Neural cell (in vitro differentiated cells): ENCODE measurements around the gene NELL2.

Experiments used
- CTCF ChIP-seq: fragments of 450-650 bp; IDR thresholded peaks from 2 replicates; pipeline ENCODE4 v1.5.1; 2014; ENCODE audit warnings: antibody characterized with exemption, mild to moderate bottlenecking, moderate library complexity; ENCODE audit not compliant: poor library complexity, severe bottlenecking
- EP300 ChIP-seq: fragments of 450-650 bp; conservative IDR thresholded peaks from 2 replicates; pipeline ENCODE4 v1.6.1; 2014; ENCODE audit warnings: antibody characterized with exemption, mild to moderate bottlenecking, moderate library complexity; ENCODE audit not compliant: poor library complexity, severe bottlenecking
- EZH2 ChIP-seq: fragments of 200-600, 300-800 bp; shearing (Covaris generic), sonication (generic); IDR thresholded peaks from 2 replicates; pipeline ENCODE4 v1.6.1; 2014; ENCODE audit warnings: antibody characterized with exemption, low read length, borderline replicate concordance, mild to moderate bottlenecking; ENCODE audit not compliant: insufficient read depth, poor library complexity, severe bottlenecking
- MXI1 ChIP-seq: fragments of 450-650 bp; conservative IDR thresholded peaks from 2 replicates; pipeline ENCODE4 v1.6.1; 2014; ENCODE audit warnings: antibody characterized with exemption, mild to moderate bottlenecking; ENCODE audit not compliant: poor library complexity, severe bottlenecking
- POLR2AphosphoS5 ChIP-seq: IDR thresholded peaks from 2 replicates; pipeline ENCODE4 v1.6.1; 2012
- REST ChIP-seq: IDR thresholded peaks from 2 replicates; pipeline ENCODE4 v1.6.1; 2012; ENCODE audit warnings: borderline replicate concordance
- SMC3 ChIP-seq: fragments of 450-650 bp; conservative IDR thresholded peaks from 2 replicates; pipeline ENCODE4 v1.6.1; 2014; ENCODE audit warnings: antibody characterized with exemption, mild to moderate bottlenecking, moderate library complexity; ENCODE audit not compliant: poor library complexity

GRCh38 chr12:44830566-44831055 lies 45.5 kb downstream of the NELL2 start:
- TF ChIP-seq CTCF (no peak), SMC3 (no peak), REST (no peak), MXI1 (no peak), POLR2AphosphoS5 (no peak), EP300 (no peak), EZH2 (no peak)
